Endothelial cell (in vitro differentiated cells): ENCODE results near the gene CACNA1B. TPM values are rescaled to one million over a fixed set of nuclear protein-coding genes. Genes with fewer than 3 reads are reported as not detected.

ENCODE experiments used
- DNase-seq: peaks from one replicate; pipeline ENCODE4 v3.0.0; 2021; ENCODE audit warnings: low spot score
- H3K27ac Mint-ChIP-seq: one replicate; pipeline ENCODE4 v1.8.0; 2021; ENCODE audit warnings: mixed read lengths, inconsistent platforms; ENCODE audit not compliant: unreplicated experiment
- H3K27me3 Mint-ChIP-seq: one replicate; pipeline ENCODE4 v1.8.0; 2021; ENCODE audit warnings: mild to moderate bottlenecking, moderate library complexity, mixed read lengths, inconsistent platforms; ENCODE audit not compliant: unreplicated experiment
- H3K36me3 Mint-ChIP-seq: one replicate; pipeline ENCODE4 v1.8.0; 2021; ENCODE audit warnings: mild to moderate bottlenecking, low read depth, mixed read lengths, inconsistent platforms; ENCODE audit not compliant: unreplicated experiment
- H3K4me1 Mint-ChIP-seq: one replicate; pipeline ENCODE4 v1.8.0; 2021; ENCODE audit warnings: mild to moderate bottlenecking, mixed read lengths, inconsistent platforms; ENCODE audit not compliant: unreplicated experiment
- H3K4me3 Mint-ChIP-seq: one replicate; pipeline ENCODE4 v1.8.0; 2021; ENCODE audit warnings: mild to moderate bottlenecking, mixed read lengths, inconsistent platforms; ENCODE audit not compliant: unreplicated experiment
- H3K9me3 Mint-ChIP-seq: one replicate; pipeline ENCODE4 v1.8.0; 2021; ENCODE audit warnings: mixed read lengths, inconsistent platforms; ENCODE audit not compliant: unreplicated experiment
- CTCF ChIP-seq: fragments of 200-600 bp; sonication (generic); IDR thresholded peaks from one replicate; pipeline ENCODE4 v1.5.0; 2021; ENCODE audit warnings: antibody characterized with exemption; ENCODE audit not compliant: unreplicated experiment
- total RNA-seq: library from RNA; stranded (reverse); fragmentation: NEBNext Ultra II Directional; extraction: Animal tissue kit (Norgen Biotek cat#: 25700); gene quantifications from one replicate; pipeline ENCODE4 v1.2.1, GENCODE V29; 2021; ENCODE audit not compliant: unreplicated experiment

CACNA1B gene
- total RNA-seq, 1 donor from 2014 or later: 2.0 TPM

GRCh38 chr9:137988701-137989100 is 111.1 kb downstream of the CACNA1B start:
- H3K9me3 Mint-ChIP-seq: peaks cover 7% of the 10 kb centered on the region
- DNase-seq: no peak

GRCh38 chr9:137989156-137989555 is 111.6 kb downstream of the CACNA1B start:
- H3K27ac Mint-ChIP-seq: no peak overlapping the region
- peaks cover 7% of the 10 kb centered on the region for H3K9me3 Mint-ChIP-seq
- no peaks in the 10 kb centered on the region for H3K4me1 Mint-ChIP-seq
- H3K4me3 Mint-ChIP-seq: no peak overlapping the region
- no peak for DNase-seq
- H3K36me3 Mint-ChIP-seq: peaks cover 31% of the 10 kb centered on the region
- H3K27me3 Mint-ChIP-seq: peaks cover 8% of the 10 kb centered on the region
- no peak for TF ChIP-seq CTCF

More at GRCh38 chr9:137988701-137989100, 111.1 kb downstream of the CACNA1B start:
- Mint-ChIP-seq H3K27ac (peak overlapping the region; percentile 59), H3K36me3 (peaks cover 31% of the 10 kb centered on the region), H3K27me3 (peaks cover 8% of the 10 kb centered on the region), H3K4me1 (no peaks in the 10 kb centered on the region), H3K4me3 (peak overlapping the region; percentile 57)
- no peak for TF ChIP-seq CTCF

GRCh38 chr9:137989999-137990715 is 112.6 kb downstream of the CACNA1B start:
- H3K27me3 Mint-ChIP-seq: peaks cover 3% of the 10 kb centered on the region
- peaks cover 31% of the 10 kb centered on the region for H3K36me3 Mint-ChIP-seq
- no peak for DNase-seq
- no peak for TF ChIP-seq CTCF
- H3K4me3 Mint-ChIP-seq: no peak overlapping the region
- peaks cover 7% of the 10 kb centered on the region for H3K9me3 Mint-ChIP-seq
- no peak overlapping the region for H3K27ac Mint-ChIP-seq
- H3K4me1 Mint-ChIP-seq: no peaks in the 10 kb centered on the region

- no peak overlapping the region for H3K27ac Mint-ChIP-seq
Observed at GRCh38 chr9:138003485-138004190, 126.1 kb downstream of the CACNA1B start.

More at GRCh38 chr9:138003485-138004190, 126.1 kb downstream of the CACNA1B start:
- no peak overlapping the region for H3K4me3 Mint-ChIP-seq
- H3K27me3 Mint-ChIP-seq: no peaks in the 10 kb centered on the region
- no peak for DNase-seq
- no peaks in the 10 kb centered on the region for H3K4me1 Mint-ChIP-seq
- no peak for TF ChIP-seq CTCF
- H3K36me3 Mint-ChIP-seq: no peaks in the 10 kb centered on the region
- H3K9me3 Mint-ChIP-seq: no peaks in the 10 kb centered on the region
